Heart left ventricle (tissue), 16 donors: Measurements from ENCODE around the gene MAP3K10. TPM values are rescaled to one million over a fixed set of nuclear protein-coding genes. Genes with fewer than 3 reads are reported as not detected.
A peak's percentile ranks its signal among the peaks of the same experiment; 100 is the strongest.

Experiments
- ATAC-seq, 4 donors: fragments of 200-7000 bp; cut with Tn5 transposase; one replicate each; pipeline ENCODE4 v1.9.1; 2020 to 2022; ENCODE audit warnings: moderate library complexity in 4 of 4, mild to moderate bottlenecking in 3 of 4, moderate number of reproducible peaks in 1 of 4
- DNase-seq, 5 donors: peaks; one replicate each; pipeline ENCODE4 v3.0.0-alpha.2; 2020
- H3K27ac ChIP-seq, 12 donors: fragments of 200-600 bp; sonication (generic) in 4 of 12; one replicate each; pipeline versions ENCODE4 v1.5.0 to v1.8.0; 2016 to 2022; ENCODE audit warnings: mild to moderate bottlenecking in 2 of 12
- H3K27me3 ChIP-seq, 9 donors: fragments of 200-600 bp; sonication (generic) in 2 of 9; one replicate each; pipeline versions ENCODE4 v1.5.1 to v1.8.0; 2016 to 2022; ENCODE audit warnings: mild to moderate bottlenecking in 3 of 9
- H3K36me3 ChIP-seq, 9 donors: fragments of 200-600 bp; sonication (generic) in 2 of 9; one replicate each; pipeline versions ENCODE4 v1.5.0 to v1.8.0; 2018 to 2022; ENCODE audit warnings: mild to moderate bottlenecking in 2 of 9
- H3K4me1 ChIP-seq, 12 donors: fragments of 200-600 bp; sonication (generic) in 4 of 12; one replicate each; pipeline versions ENCODE4 v1.5.0 to v1.8.0; 2016 to 2022; ENCODE audit warnings: mild to moderate bottlenecking in 3 of 12
- H3K4me3 ChIP-seq, 12 donors: fragments of 200-600 bp; sonication (generic) in 4 of 12; one replicate each; pipeline versions ENCODE4 v1.5.0 to v1.8.0; 2017 to 2022; ENCODE audit warnings: mild to moderate bottlenecking in 9 of 12, moderate library complexity in 4 of 12
- H3K9me3 ChIP-seq, 12 donors: fragments of 200-600 bp; sonication (generic) in 4 of 12; one replicate each; pipeline versions ENCODE4 v1.5.0 to v1.8.0; 2016 to 2022; ENCODE audit warnings: mild to moderate bottlenecking in 1 of 12
- POLR2A ChIP-seq, 2 donors: fragments of 450-650 bp; IDR thresholded peaks; one replicate each; pipeline ENCODE4 v1.6.1; 2017; ENCODE audit warnings: antibody characterized with exemption in 2 of 2, mild to moderate bottlenecking in 2 of 2, moderate library complexity in 2 of 2
- WGBS, 4 donors: extraction: QIAGEN DNeasy Blood & Tissue Kit in 2 of 4; methylation state at CpG; one replicate each; pipeline versions ENCODE4 v1.1.5 to v1.1.7; 2013 to 2018; 5-methylcytosine and 5-hydroxymethylcytosine counted together
- intact Hi-C, 10 donors: fragments of 100-400 bp; cut with DNase I; formaldehyde crosslinking; loops; one replicate each; pipeline versions ENCODE4 v1.11.1 to v1.14.2; 2022
- polyA plus RNA-seq, 2 donors: library from polyadenylated mRNA; stranded (reverse); fragments of 200-250 nt; gene quantifications; one replicate each; pipeline ENCODE4 v1.2.3, GENCODE V29; 2013
- total RNA-seq, 9 donors: library from RNA; depleted of rRNA in 2 of 9; stranded (reverse); fragments of >200 nt in 2 of 9; fragmentation: NEBNext Ultra II Directional in 3 of 9; extraction: Animal tissue kit (Norgen Biotek cat#: 25700) in 3 of 9; gene quantifications; one replicate each; pipeline versions ENCODE4 v1.1.0 to v1.2.4, GENCODE V29; 2016 to 2023
- TF ChIP-seq, protein P1 (sequence below), 12 donors: fragments of 200-600 bp; sonication (generic) in 4 of 12; IDR thresholded peaks; one replicate each; pipeline versions ENCODE4 v1.5.0 to v1.8.0; 2018 to 2022; ENCODE audit warnings: antibody characterized with exemption in 12 of 12, mild to moderate bottlenecking in 5 of 12
- donor health status: ischemic (EF 13 %, LVEDD 7.1; RV severe dilation, severe dysfunction).
- donor health status: healthy with polysubstance abuse.
- donor health status: DM: no; HTN: yes; CAD: no.
- donor health status: DM: no; HTN: no; CAD: no.
- donor health status: ischemic (EF 25% LVEDD 6.9; RV normal size, moderate dysfunction).
- donor health status: ischemic (EF 25% LVEDD 5.7; RV mildly dilated, moderate dysfunction).
- donor health status: healthy.
- donor health status: DM: yes; HTN: yes; CAD: no.
- donor health status: ischemic (EF 35%, LVEDD 5.7; RV mildly dilated, moderate dysfunction).
- donor health status: nonischemic (EF 11% LVEDD 7.7; RV severe dilation, severe dysfunction).
- donor health status: DM: yes; HTN: yes; CAD: no.
- donor health status: PGD.
- donor health status: ischemic (EF 29% LVEDD 5.4; RV normal size, mild dysfunction).
- donor health status: nonischemic (EF 23%, LVEDD 6.1; RV moderate dilation, normal function).

The MAP3K10 gene
- total and polyA plus RNA-seq, 11 donors, result 13.7 to 32.8 (median 16.2) TPM

DNA sequence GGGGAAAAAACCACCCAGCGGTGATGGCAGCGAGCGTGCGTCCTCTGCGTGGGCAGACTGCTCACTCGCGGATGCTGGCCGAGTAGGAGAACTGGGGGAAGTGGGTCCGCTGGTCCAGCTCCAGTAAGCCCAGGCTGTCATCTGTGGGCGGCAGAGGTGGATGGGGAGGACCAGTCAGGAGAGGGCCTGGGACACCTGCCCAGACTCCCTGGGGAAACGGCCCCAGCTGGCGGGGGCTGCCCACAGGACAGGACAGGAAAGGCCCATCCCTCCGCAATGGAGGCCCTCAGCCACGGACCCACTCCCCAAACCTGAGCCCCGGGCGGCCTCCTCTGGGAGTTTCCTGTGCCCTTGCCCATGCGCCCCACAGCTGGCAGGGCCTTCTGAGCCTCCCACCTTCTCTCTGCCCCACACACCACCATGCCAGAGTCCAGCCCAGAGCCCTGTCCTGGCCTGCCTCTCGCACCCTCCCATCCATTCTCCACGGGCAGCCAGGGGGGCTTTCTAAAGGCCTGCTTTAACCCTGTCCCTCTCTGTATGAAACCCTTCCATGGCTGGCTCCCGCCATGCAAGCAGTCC is 42.7 kb downstream of the MAP3K10 start:
- intact Hi-C loops, result no loop called here
- WGBS, 4 donors, result 93 to 94% (median 93%) methylated on average over 15 to 20 of the region's 20 CpGs
- DNase-seq, result peak in 1 of 5 donors; percentile 41
- Histone ChIP-seq H3K36me3 (peaks cover 0 to 58% (median 47%) of the 10 kb centered on the region in 9 donors), H3K4me1 (peaks cover 0 to 24% (median 12%) of the 10 kb centered on the region in 12 donors), H3K4me3 (no peak overlapping the region), H3K9me3 (no peaks in the 10 kb centered on the region), H3K27me3 (no peaks in the 10 kb centered on the region), H3K27ac (no peak overlapping the region)
- TF ChIP-seq, protein P1, sequence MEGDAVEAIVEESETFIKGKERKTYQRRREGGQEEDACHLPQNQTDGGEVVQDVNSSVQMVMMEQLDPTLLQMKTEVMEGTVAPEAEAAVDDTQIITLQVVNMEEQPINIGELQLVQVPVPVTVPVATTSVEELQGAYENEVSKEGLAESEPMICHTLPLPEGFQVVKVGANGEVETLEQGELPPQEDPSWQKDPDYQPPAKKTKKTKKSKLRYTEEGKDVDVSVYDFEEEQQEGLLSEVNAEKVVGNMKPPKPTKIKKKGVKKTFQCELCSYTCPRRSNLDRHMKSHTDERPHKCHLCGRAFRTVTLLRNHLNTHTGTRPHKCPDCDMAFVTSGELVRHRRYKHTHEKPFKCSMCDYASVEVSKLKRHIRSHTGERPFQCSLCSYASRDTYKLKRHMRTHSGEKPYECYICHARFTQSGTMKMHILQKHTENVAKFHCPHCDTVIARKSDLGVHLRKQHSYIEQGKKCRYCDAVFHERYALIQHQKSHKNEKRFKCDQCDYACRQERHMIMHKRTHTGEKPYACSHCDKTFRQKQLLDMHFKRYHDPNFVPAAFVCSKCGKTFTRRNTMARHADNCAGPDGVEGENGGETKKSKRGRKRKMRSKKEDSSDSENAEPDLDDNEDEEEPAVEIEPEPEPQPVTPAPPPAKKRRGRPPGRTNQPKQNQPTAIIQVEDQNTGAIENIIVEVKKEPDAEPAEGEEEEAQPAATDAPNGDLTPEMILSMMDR (IDR thresholded peaks at IDR 0.05), result no peak
- ATAC-seq, result no peak

DNA sequence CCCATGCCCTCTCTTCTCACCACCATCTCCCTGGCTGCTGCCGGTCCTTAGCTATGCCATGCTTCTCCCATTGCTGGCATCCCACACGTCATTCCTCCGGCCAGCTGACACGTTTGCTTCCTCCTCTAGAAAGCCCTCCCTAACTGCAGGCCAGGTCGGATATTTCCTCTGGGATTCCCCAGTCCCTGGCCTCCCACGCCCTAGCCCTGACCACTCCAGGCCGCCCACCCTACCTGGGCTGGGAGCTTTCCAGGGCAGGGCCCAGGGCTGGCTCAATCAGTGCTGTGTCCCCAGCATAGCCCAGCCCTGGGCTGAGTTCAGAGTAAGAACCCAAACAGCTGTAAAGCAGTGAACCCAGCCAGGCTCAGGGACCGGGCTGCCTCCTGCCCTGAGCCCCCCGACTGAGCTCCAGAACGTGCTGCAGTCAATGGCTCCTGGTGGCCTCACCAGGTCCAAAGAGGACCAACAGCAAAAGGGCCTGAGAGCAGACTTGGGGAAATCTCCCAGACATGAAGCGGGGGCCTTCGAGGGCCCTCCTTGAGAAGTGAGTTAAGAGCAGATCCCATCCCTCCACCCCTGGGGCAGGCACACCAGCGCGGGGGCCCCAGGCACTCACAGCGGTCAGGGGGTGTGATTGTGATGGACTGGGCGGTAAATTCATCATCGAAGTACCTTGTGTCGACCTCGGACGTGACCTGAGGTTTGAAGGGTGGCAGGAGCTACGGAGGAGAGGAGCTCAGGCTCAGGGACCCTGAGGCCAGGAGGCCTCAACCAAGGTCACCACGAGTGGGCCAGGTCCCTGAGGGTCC is 43.4 kb downstream of the MAP3K10 start:
- Histone ChIP-seq H3K36me3 (peaks cover 0 to 65% (median 55%) of the 10 kb centered on the region in 9 donors), H3K27ac (no peak overlapping the region), H3K4me1 (peaks cover 0 to 23% (median 12%) of the 10 kb centered on the region in 12 donors), H3K9me3 (no peaks in the 10 kb centered on the region), H3K27me3 (no peaks in the 10 kb centered on the region), H3K4me3 (no peak overlapping the region)
- 85 to 90% (median 88%) methylated on average over 21 to 22 of the region's 22 CpGs for WGBS, 4 donors
- ATAC-seq, result no peak
- DNase-seq, result peak in 1 of 5 donors; percentile 42
- intact Hi-C loops, result no loop called here
- no peak for TF ChIP-seq POLR2A (IDR thresholded peaks at IDR 0.05)
- TF ChIP-seq, protein P1 (IDR thresholded peaks at IDR 0.05), result no peak

DNA sequence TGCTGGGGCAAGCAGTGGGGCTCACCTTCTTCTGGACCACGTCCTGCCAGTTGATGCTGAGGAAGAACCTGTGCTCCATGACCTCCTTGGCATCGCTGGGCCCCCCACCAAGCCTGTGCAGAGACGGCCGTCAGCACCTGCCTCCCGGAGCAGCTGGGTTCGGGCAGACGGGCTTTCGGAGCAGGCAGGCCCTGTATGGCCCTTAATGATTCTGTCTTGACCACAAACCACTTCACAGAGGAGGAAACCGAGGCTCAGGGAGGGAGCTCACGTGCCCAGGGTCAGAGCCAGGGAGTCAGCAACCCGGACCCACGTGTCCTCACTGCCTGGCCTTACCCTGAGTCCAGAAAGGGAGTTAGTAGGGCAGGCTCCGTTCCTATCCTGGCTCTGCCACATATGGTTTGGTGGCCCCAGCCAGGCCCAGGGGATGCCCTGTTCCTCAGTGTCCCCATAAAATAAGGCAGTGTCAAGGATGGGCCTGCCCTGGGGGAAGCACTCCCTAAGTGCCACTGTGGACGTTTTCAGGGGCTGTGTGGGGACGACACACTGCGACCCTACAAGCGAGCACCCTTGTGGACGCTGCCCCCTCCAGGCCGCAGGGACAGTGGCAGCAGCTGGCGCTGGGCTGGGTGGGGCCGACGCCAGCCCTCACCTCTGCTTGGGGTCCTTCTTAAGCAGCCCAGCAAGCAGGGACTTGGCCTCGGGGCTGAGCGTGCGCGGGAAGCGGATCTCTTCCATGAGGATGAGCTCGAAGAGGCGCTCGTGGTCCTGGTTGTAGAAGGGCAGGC is 44.2 kb downstream of the MAP3K10 start:
- Histone ChIP-seq H3K36me3 (peaks cover 0 to 73% (median 63%) of the 10 kb centered on the region in 9 donors), H3K27ac (no peak overlapping the region), H3K9me3 (no peaks in the 10 kb centered on the region), H3K4me1 (peaks cover 0 to 21% (median 12%) of the 10 kb centered on the region in 12 donors), H3K4me3 (no peak overlapping the region), H3K27me3 (no peaks in the 10 kb centered on the region)
- WGBS, 4 donors, result 88 to 92% (median 89%) methylated on average over 15 to 30 of the region's 30 CpGs
- ATAC-seq (no peak), DNase-seq (peak in 1 of 5 donors; percentile 27)
- no peak for TF ChIP-seq POLR2A (IDR thresholded peaks at IDR 0.05)
- TF ChIP-seq, protein P1 (IDR thresholded peaks at IDR 0.05), result peak in 1 of 12 donors; percentile 6
- intact Hi-C loops, result no loop called here

DNA sequence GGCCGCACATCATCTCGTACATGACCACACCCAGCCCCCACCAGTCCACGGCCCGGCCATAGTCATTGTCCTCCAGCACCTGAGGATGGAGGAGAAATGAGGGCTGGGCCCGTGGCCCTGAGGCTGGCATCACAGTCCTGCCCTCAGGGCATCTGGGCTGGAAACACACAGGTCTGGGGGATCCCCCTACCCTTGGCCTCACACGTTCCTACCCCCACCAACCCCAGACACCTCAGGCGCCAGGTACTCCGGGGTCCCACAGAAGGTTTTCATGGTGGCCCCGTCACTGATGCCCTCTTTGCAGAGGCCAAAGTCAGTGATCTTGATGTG is 44.8 kb downstream of the MAP3K10 start:
- no peak for DNase-seq
- ATAC-seq, result no peak

More for the DNA sequence above, 44.8 kb downstream of the MAP3K10 start:
- intact Hi-C loops, result no loop called here
- no peaks in the 10 kb centered on the region for H3K9me3 ChIP-seq
- H3K36me3 ChIP-seq, result peaks cover 0 to 79% (median 68%) of the 10 kb centered on the region in 9 donors
- no peak for TF ChIP-seq POLR2A (IDR thresholded peaks at IDR 0.05)
- TF ChIP-seq, protein P1 (IDR thresholded peaks at IDR 0.05), result no peak
- peaks cover 0 to 18% (median 11%) of the 10 kb centered on the region in 12 donors for H3K4me1 ChIP-seq
- H3K27me3 ChIP-seq, result no peaks in the 10 kb centered on the region
- no peak overlapping the region for H3K27ac ChIP-seq
- no peak overlapping the region for H3K4me3 ChIP-seq
- 91 to 100% (median 94%) methylated on average over 4 to 9 of the region's 9 CpGs for WGBS, 4 donors
